GM19193 (cell line): Measurements from ENCODE around the gene TOP3B.

ENCODE experiments used
- POLR2A ChIP-seq: IDR thresholded peaks from 4 replicates; pipeline ENCODE4 v1.6.1; 2011; ENCODE audit not compliant: insufficient read depth, insufficient read length; ENCODE audit errors: extremely low read depth

Gene TOP3B

DNA sequence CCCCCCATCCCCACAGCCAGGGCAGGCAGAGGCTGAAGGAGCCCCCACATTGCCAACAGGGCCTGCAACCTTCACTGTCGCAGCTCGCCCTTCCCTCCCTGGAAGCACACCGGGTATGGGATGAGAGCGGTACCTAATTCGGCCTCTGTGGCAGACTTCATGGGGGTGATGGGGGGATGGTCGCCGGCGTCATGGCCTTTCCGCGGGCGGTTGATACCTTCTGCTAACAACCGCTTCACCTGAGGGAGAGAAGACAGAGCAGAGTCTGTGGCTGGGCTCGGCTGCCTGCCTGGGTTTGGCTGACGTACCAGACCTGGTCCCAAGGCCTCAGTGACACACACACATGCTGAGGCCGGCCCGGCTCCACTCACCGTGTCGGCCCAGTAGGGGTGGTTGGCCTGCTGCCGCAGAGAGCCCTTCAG, 18.8 kb downstream of the TOP3B start:
- TF ChIP-seq POLR2A = no peak

DNA sequence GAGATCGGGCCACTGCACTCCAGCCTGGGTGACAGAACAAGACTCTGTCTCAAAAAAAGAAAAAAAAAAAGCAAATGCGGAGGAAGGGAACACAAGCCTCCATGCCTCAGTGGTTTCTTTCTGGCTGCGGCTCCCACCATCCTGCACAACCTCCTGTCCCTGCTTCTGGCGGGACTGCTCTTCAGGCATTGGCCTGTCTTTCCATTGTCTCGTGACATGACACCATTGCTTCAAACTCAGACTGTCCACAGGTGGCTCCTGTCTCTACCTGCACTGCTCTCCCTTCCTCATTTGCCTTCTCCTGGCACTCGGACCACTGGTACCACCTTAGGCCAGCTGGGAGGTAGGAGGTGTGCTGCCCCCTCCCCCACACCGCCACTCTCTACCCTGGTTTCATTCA, 19.3 kb downstream of the TOP3B start:
- TF ChIP-seq POLR2A = no peak

DNA sequence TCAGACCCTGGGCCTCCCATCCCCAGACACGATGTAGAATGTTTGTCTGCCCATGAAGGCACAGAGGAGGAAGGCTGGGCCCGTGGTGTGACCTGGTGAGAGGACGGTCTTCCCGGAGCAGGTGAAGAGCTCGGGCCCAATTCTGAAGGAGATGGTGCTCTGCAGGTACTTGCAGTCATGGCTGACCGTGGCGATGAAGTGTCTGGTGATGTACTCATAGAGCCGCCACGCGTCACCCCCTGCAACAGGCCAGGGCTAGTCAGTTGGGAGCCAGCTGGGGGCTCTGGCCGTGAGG, 20.0 kb downstream of the TOP3B start:
- no peak for TF ChIP-seq POLR2A

DNA sequence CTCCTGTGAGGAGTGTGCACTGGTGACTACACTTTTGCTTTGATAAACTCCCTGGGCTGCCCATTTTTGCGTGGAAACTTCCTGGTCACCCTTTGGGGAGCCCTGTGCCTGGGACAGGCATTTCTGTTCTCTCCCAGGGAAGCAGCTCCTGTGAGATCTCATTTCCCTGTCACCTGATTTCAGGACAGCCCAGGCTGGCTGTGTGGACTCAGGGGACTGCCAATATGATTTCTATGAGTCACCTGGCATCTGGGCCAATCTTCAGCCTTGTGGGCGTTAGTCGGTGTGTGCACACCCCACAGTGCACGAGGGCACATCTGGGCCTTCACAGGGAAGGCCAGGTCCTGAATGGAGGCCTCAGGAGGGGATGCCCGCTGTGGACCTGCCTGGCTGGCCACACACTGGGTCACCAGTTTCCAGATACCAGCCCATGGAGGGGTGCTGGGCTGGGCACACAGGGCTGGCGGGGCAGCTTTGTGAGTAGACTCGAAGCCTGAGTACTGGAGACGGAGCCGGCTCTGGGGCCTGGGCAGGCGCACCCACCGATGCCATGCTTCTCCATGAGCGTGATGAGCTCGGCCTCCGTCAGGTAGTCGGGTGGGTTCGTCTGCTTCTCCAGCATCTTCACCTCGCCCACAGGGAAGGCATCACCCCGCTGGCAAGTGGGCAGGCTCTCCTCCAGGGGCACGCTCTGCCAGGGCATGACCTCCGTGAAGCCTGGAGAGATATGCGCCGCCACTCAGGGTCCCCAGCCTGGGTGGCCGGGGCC, 20.5 kb downstream of the TOP3B start:
- TF ChIP-seq POLR2A = no peak

DNA sequence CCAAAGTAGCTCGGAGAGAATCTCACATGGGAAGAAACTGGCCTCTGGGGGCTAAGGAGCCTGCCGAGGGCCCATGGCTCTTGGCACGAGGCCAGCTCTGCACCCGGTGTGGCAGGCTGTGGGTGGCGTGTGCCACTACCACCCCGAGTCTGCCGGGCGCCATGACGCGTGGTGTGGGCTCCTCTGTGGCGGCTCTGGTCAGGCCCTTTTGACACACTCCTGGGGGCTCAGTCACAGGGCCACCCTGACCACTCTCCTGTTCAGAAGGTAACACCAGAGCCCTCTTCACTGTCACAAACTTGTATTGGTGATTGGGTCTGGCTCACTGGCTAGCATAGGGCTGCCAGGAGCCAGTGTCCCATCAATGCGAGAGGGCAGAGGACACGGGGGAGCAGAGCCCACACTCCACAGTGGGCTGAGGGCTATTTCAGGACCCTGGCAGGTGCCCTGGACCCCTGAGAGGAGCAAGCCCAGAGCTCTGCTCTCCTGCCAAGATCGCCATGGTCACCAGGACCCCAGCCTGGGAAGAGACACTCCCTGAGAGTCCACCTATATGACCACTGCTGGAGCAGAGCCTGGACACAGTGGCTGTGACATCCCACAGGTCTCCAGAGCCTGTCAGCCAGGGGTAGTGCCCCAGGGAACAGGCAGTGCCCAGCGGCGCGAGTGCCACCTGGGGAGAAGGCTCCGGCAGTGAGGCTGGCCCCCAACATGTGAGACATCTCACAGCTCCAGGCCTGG, 21.3 kb downstream of the TOP3B start:
- no peak for TF ChIP-seq POLR2A

DNA sequence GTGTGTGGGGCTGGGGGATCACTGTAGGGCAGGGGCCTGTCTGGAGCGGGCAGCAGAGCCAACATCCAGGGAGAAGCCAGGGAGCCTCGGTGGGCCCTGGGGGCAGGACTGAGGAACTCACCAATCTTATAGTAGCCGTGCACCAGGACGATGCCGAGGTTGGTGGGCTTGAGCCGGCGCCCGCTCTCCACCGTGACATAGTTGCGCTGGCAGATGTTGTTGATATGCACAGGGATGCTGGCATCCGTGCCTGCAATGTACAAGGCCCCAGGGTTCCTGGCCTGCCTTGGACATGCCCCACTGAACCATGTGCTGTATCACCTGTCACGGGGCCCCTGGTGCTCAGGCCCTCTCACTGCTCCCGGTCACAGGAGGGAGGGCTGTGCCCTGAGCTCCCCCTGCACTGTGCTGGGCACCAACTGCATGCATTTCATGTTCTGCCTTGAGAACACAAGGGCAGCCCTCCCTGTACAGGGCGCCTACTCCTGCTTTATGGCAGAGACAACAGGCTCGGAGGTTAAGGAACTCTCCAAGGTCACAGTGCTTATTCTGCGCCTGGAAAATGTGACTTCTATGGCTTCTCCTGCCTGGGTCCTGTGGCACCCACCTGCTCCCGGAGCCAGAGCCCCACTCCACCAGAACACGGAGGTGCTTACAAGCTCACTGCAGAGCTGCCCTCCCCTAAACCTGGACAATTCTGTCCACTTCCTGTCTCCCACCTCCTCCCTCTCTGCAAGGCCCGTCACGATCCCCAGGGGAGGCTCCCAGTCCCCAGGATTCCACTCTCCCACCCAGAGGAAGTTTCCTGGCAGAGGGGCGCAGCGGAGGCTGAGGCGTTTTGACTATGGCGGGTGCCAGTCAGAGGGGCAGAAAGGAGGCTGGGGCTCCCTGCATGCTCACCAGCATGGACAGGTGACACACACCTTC, 22.1 kb downstream of the TOP3B start:
- no peak for TF ChIP-seq POLR2A

DNA sequence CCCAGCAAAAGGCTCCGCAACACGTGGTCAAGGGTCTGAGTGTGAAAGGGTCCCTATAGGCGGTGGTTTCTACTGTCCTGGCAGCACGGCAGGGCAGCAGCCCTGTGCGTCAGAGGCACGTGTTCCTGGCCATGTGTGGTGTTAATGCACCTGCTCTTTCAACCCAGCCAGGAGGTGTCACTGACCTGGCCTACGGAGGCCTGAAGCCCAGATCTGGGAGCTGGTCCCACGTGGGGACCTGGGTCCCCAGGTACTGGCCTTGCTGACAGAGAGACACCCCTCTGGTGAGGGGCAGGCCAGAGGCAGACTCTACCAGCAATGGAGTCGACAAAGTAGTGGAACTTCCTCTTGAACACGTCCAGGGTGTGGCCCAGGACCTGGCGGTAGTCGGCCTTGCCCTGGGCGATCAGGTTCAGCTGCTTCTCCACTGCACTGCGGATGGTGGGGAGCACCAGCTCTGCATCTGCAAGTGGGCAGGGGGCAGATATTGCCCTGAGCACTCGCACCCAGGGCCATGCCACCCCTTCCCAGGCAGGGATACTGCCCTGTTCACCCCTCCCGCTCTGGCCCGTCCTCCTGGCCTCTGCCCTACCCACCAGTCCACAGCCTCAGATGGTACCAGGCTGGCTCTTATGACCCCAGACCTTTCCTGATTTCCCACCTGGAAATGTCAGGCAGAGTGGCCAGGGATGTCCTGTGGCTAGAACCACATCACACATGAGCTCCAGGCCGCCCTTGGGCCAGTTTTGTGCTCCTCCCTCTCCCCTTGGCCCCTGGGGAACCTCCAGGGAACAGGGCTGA, 23.1 kb downstream of the TOP3B start:
- TF ChIP-seq POLR2A = no peak

DNA sequence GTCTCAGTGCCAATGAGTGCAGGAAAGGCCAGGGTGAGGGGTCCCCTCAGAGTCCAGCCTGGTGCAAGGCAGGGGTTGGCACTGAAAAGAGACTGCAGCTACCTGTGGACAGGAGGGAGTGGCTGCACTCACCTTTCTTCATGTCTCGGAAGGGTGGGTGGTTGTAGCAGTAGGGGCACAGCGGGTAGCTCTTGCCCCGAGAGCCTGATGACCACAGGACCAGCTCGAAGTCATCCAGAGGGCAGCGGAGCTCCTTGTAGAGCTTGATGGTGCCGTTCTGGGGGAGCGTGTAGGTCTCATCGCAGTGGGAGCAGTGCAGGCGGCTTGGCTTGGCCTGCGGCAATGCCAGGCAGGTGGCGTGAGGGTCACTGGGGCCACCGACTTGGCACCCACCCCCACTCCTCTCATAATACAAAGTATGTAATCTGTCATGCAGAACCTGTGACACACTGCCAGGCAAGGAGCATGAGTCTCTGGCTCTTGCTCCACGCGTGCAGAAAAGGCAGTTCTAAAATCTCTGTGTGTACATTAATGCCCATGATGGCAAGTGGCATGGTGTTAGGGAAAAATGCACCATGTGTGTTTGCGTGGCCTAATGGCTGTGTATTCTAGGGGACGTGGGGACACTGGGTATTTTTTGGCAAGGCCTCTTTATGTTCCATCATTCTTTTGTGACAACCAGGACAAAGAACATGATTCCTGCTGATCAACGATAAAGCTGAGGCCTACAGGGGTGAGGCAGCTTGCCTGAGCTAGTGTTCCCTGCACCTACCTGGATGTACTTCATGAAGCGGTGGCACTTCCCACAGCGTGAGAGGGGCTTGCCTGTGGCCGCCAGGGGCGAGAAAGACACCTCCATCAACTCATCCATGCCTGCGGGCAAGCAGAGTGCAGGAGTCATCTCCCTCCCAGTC, 24.0 kb downstream of the TOP3B start:
- TF ChIP-seq POLR2A = no peak

DNA sequence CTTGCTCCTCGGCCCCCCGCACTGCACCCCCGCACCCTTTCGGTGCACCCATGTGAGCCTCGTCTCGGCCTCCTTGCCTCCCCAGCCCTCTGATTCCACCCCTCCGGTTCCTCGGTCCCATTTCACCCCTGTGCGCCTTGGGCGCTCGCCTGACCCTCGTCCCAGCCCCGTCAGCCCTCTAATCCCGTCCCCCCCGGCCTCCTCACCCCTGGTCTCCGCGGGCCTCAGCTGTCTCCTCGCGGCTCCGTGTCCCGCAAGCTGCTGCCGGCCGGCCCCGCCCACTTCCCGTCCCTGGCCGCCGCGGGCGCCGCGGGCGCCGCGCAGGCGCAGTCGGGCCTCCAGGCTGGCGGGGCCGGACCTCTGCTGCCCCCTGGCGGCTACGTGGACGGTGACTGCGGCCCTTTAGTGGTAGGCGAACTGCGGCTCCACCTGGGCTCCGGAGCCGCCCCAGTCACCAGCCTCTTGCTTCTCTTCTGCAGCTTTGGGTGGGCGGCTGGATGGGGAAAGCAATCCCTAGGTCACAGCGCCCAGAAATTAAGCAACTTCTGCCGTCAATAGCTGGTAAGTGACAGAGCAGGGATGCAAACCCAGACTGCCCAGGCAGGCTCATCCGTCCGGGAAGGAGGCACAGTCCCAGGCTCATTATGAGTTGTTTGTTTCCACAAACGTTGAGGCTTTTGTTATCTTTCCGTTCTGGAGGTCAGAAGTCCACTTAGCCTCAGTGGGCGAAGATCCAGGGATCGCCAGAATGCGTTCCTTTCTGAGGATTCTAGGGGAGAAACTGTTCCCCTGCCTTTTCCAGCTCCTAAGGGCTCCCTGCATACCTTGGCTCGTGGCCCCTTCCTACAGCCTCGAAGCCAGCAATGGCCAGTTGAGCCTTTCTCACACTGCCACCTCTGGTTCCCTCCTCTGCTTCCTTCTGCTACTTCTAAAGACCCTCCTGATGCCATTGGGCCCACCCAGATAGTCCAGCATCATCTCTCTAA, 29.7 kb downstream of the TOP3B start, which contains the start of gene PPM1F:
TSS of gene PPM1F (minus strand) at position 263 of the 986 bp plus-strand sequence. CDS start 6,800 bp downstream, outside the sequence.
- peak; percentile 48 for TF ChIP-seq POLR2A

DNA sequence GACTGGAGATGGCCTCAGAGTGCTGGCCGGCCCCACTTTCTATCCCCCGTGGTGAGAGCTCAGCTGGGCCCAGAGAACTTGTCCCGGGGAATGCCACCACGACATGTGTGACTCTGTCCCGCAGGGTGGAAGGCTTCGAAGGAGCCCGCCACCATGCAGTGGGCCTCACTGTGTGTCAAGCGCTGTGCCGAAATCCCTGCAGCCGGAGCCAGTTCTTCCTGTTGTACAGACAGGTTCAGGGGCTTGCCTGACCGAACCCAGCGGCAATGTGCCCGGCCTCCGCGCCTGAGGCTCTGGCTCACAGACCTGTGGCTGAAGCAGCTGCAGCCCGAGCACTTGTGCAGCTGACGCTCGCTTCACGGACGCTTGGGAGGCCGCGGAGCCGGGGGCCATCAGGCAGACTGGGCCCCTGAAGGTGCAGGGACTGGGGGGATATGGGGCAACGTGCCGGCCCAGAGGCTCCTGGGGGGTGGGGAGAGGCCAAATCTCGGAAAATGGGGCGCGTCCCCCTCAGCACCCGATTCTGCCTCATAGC, 30.6 kb downstream of the TOP3B start:
- TF ChIP-seq POLR2A = no peak

DNA sequence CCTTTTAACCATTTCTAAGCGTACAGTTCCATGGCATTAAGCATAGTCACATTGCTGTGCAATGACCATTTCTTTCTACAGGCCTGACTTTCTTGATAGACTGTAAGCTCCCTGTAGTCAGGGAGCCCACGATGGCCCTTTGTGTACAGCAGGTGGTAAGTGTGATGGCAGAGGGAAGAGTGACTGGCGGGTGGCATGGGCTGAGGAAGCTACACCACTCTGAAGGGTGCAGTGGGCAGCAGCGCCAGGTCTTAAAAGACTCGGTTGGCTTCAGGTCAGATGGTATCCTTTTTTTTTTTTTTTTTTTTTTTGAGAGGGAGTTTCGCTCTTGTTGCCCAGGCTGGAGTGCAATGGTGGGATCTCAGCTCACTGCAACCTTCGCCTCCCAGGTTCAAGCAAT, 31.5 kb downstream of the TOP3B start:
- TF ChIP-seq POLR2A = no peak

DNA sequence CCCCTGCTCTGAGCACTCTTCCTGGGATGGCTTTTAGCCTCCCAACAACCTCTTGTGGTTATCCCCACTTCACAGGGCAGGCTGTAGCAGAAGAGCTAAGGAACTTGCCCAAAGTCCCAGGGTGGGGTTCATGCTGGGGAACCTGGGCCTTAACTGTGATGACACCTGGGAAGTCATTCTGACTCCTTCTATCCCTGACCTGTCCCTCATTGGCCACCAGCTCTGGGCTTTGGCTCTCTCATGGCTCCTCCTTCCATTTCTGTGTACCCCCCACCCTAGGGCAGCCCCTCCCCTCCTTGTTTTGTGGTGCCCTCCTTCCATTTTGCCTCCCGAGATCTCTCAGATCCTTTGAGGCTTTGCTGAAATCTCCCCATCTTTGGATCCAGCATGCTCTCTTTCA, 32.6 kb downstream of the TOP3B start:
- TF ChIP-seq POLR2A = no peak
